GM12878 (cell line): ENCODE measurements around the gene KLHL30. TPM values are rescaled to one million over a fixed set of nuclear protein-coding genes. Genes with fewer than 3 reads are reported as not detected.

Source experiments
- ATAC-seq: fragments of 200-7000 bp; cut with Tn5 transposase; 3 replicates; pipeline ENCODE4 v1.9.1; 2020; ENCODE audit warnings: mild to moderate bottlenecking, moderate library complexity
- BruUV-seq: library from RNA; stranded (reverse); fragments of 400-500 nt; replicated peaks from 2 replicates; lab custom pipeline; 2021; lab: Mats Ljungman, UMichigan
- CTCF ChIA-PET: fragments of 300-600 bp; sonication (Branson Sonifier 250); formaldehyde crosslinking; extraction: SDS; loops from one replicate; lab custom pipeline; 2021; ENCODE audit warnings: inconsistent platforms; lab: Yijun Ruan, JAX
- POLR2A ChIA-PET: fragments of 350-600 bp; formaldehyde crosslinking; extraction: SDS; loops from one replicate; lab custom pipeline; 2021; ENCODE audit warnings: inconsistent platforms; lab: Charles Lee
- RAD21 ChIA-PET: fragments of 300-600 bp; sonication (Branson Sonifier 250); formaldehyde crosslinking; loops from one replicate; lab custom pipeline; 2023; ENCODE audit warnings: antibody characterized with exemption; ENCODE audit not compliant: unreplicated experiment; lab: Charles Lee
- SMC1A ChIA-PET: fragments of 300-600 bp; sonication (Branson Sonifier 250); formaldehyde crosslinking; loops from one replicate; lab custom pipeline; 2023; ENCODE audit not compliant: unreplicated experiment, uncharacterized antibody; lab: Charles Lee
- DNase-seq: peaks from one replicate; pipeline ENCODE4 v3.0.0-alpha.2; 2011; ENCODE audit warnings: low read depth, low spot score
- FAIRE-seq: peaks from 3 replicates; lab custom pipeline; 2011; peaks lifted over from hg19 to GRCh38; lab: Jason Lieb, UNC
- H2AFZ ChIP-seq: 2 replicates; pipeline ENCODE4 v1.6.0; 2011; ENCODE audit warnings: low read depth, low read length, control low read depth; ENCODE audit not compliant: control insufficient read depth
- H3K27ac ChIP-seq: 2 replicates; pipeline ENCODE4 v1.5.1; 2011; ENCODE audit warnings: control low read depth; ENCODE audit not compliant: control insufficient read depth, insufficient read depth
- H3K27me3 ChIP-seq, 2 experiments: replicated peaks in 1 of 2; 2 replicates each; pipeline versions ENCODE4 v1.6.0 to v1.6.1; 2011; ENCODE audit warnings: low read length in 1 of 2; ENCODE audit not compliant: control insufficient read depth in 2 of 2, insufficient read depth in 2 of 2
- H3K36me3 ChIP-seq, 2 experiments: 2 replicates each; pipeline ENCODE4 v1.5.1; 2011; ENCODE audit warnings: low read length in 1 of 2; ENCODE audit not compliant: control insufficient read depth in 2 of 2, insufficient read depth in 2 of 2
- H3K4me1 ChIP-seq: 2 replicates; pipeline ENCODE4 v1.6.1; 2011; ENCODE audit warnings: mild to moderate bottlenecking, low read length, moderate library complexity, mixed read lengths; ENCODE audit not compliant: control insufficient read depth, insufficient read depth
- H3K4me2 ChIP-seq: 2 replicates; pipeline ENCODE4 v1.6.0; 2011; ENCODE audit warnings: control low read depth; ENCODE audit not compliant: control insufficient read depth, insufficient read depth
- H3K4me3 ChIP-seq: fragments of 200-600 bp; sonication (generic); 2 replicates; pipeline ENCODE4 v1.5.1; 2016
- H3K79me2 ChIP-seq: 2 replicates; pipeline ENCODE4 v1.6.0; 2011; ENCODE audit warnings: low read length; ENCODE audit not compliant: control insufficient read depth, insufficient read depth
- H3K9ac ChIP-seq: 2 replicates; pipeline ENCODE4 v1.8.0; 2011; ENCODE audit warnings: low read length, control low read depth, mixed read lengths; ENCODE audit not compliant: control insufficient read depth, insufficient read depth
- H3K9me3 ChIP-seq: replicated peaks from 3 replicates; pipeline ENCODE4 v1.5.1; 2011; ENCODE audit warnings: mild to moderate bottlenecking, low read length; ENCODE audit not compliant: control insufficient read depth, insufficient read depth
- H4K20me1 ChIP-seq: 2 replicates; pipeline ENCODE4 v1.6.0; 2011; ENCODE audit not compliant: control insufficient read depth, insufficient read depth
- ZBTB40 ChIP-seq: fragments of 450-650 bp; IDR thresholded peaks from 2 replicates; pipeline ENCODE4 v1.6.1; 2016; ENCODE audit warnings: mild to moderate bottlenecking, moderate library complexity, borderline replicate concordance
- WGBS: methylation state at CpG from one replicate; pipeline ENCODE4 v1.1.6; 2016; ENCODE audit warnings: low lambda C conversion rate; ENCODE audit not compliant: insufficient replicate concordance, insufficient coverage; ENCODE audit errors: missing lambda C conversion rate; 5-methylcytosine and 5-hydroxymethylcytosine counted together
- in situ Hi-C: fragments of 300-500 bp; cut with MboI; formaldehyde crosslinking; loops from 9 replicates; pipeline ENCODE4 v1.14.3; 2018; ENCODE audit warnings: mixed read lengths
- intact Hi-C: fragments of 100-400 bp; cut with micrococcal nuclease; formaldehyde crosslinking; loops from one replicate; pipeline ENCODE4 v1.14.2; 2022; ENCODE audit not compliant: unreplicated experiment
- polyA plus RNA-seq, 11 experiments: library from polyadenylated mRNA; depleted of rRNA in 4 of 11; unstranded in 6 of 11; stranded (reverse) in 5 of 11; fragments of >200 nt; fragmentation: Nextera tagmentation in 4 of 11; fragmentation: Illumina TruSeq in 1 of 11; extraction: Ambion mirVana in 4 of 11; extraction: Trizol in 1 of 11; gene quantifications; 1 replicate in 1 of 11; 2 replicates in 10 of 11; pipeline versions ENCODE4 v1.2.1 to v1.2.3, GENCODE V29; 2011 to 2016; ENCODE audit warnings: inconsistent platforms in 2 of 11, missing spikeins in 2 of 11, low read depth in 1 of 11
- total RNA-seq, 4 experiments: library from RNA; depleted of rRNA in 3 of 4; stranded (reverse); fragments of >200 nt in 3 of 4; fragmentation: Illumina TruSeq in 1 of 4; extraction: Trizol in 1 of 4; gene quantifications; 2 replicates each; pipeline versions ENCODE4 v1.2.1 to v1.2.3, GENCODE V29; 2013 to 2021

The KLHL30 gene
- total and polyA plus RNA-seq, 10 of the 15 experiments (the other 5 are each of a cell fraction or from before 2014, with no cell fraction given): 0.03 TPM; not detected in 9

GRCh38 chr2:238104226-238104690 lies 34.2 kb upstream of the KLHL30 start:
- ChIA-PET SMC1A (no interaction called here), CTCF (interaction anchor here (0.9 kb wide), 1 partner anchor 435 kb away, joined by 3 read pairs; no protein-coding TSS in a partner anchor), POLR2A (no interaction called here), RAD21 (no interaction called here)
- ATAC-seq (no peak), FAIRE-seq (no peak), DNase-seq (no peak)
- Histone ChIP-seq H3K4me2 (no peak overlapping the region), H3K27ac (no peak overlapping the region), H3K9ac (no peak overlapping the region), H3K4me3 (no peak overlapping the region), H3K36me3 (no peaks in the 10 kb centered on the region), H2AFZ (no peak overlapping the region), H3K79me2 (no peaks in the 10 kb centered on the region), H3K4me1 (peaks cover 24% of the 10 kb centered on the region), H4K20me1 (no peaks in the 10 kb centered on the region), H3K27me3 (no peaks in the 10 kb centered on the region), H3K9me3 (no peaks in the 10 kb centered on the region)
- in situ Hi-C loops: no loop called here
- TF ChIP-seq ZBTB40: no peak
- WGBS: 59% methylated on average over 13 of the region's 14 CpGs
- intact Hi-C loops: no loop called here
- BruUV-seq: no TSS peak
